ENCODE measurements around the gene TAOK1. TPM values are rescaled to one million over a fixed set of nuclear protein-coding genes. Genes with fewer than 3 reads are reported as not detected.

Gene TAOK1
- 10.3 to 29.4 TPM (median 21.6 TPM) in 5 replicates for total RNA-seq (2022; extraction: Qiagen RNA extraction; ENCODE audit: low read depth)

GRCh38 chr17:29389982-29390850 is at the start of gene TAOK1:
TSS of gene TAOK1 (plus strand) at chr17:29390363. CDS start at chr17:29451549, 61,186 bp downstream.

GRCh38 chr17:29566473-29567303 is 176.5 kb downstream of the TAOK1 start, which contains the start of gene ABHD15:
TSS of gene ABHD15 (minus strand) at chr17:29567037. CDS start at chr17:29566966, 71 bp downstream.

GRCh38 chr17:29568331-29569244 is 178.4 kb downstream of the TAOK1 start, which contains the start of gene TP53I13:
TSS of gene TP53I13 (plus strand) at chr17:29568701. CDS start at chr17:29568759, 58 bp downstream.

GRCh38 chr17:29589524-29590410 is 199.6 kb downstream of the TAOK1 start, which contains the start of gene GIT1:
TSS of gene GIT1 (minus strand) at chr17:29589648. CDS start at chr17:29589378, 270 bp downstream.

GRCh38 chr17:29592850-29593551 is 202.8 kb downstream of the TAOK1 start, which contains the start of gene ANKRD13B:
TSS of gene ANKRD13B (plus strand) at chr17:29593132. CDS start at chr17:29593622, 490 bp downstream.

Other genes with a start within 250 kb of the TAOK1 start
- 18.4 to 33.9 TPM (median 28.9 TPM) in 5 replicates for gene MYO18A, start 210.0 kb upstream of the TAOK1 start, total RNA-seq (2022; extraction: Qiagen RNA extraction; ENCODE audit: low read depth)
- gene CRYBA1, start 143.5 kb upstream of the TAOK1 start, total RNA-seq (2022; extraction: Qiagen RNA extraction; ENCODE audit: low read depth): not detected in 5 replicates
- gene NUFIP2, start 96.2 kb upstream of the TAOK1 start, total RNA-seq (2022; extraction: Qiagen RNA extraction; ENCODE audit: low read depth): 48.8 to 88.0 TPM (median 60.7 TPM) in 5 replicates
- gene ABHD15, start 176.7 kb downstream of the TAOK1 start, total RNA-seq (2022; extraction: Qiagen RNA extraction; ENCODE audit: low read depth): 19.3 to 27.4 TPM (median 26.2 TPM) in 5 replicates
- gene TP53I13, start 178.3 kb downstream of the TAOK1 start, total RNA-seq (2022; extraction: Qiagen RNA extraction; ENCODE audit: low read depth): 48.7 to 115 TPM (median 88.7 TPM) in 5 replicates
- 57.3 to 90.4 TPM (median 79.2 TPM) in 5 replicates for gene GIT1, start 199.3 kb downstream of the TAOK1 start, total RNA-seq (2022; extraction: Qiagen RNA extraction; ENCODE audit: low read depth)
- 16.7 to 31.0 TPM (median 28.8 TPM) in 5 replicates for gene ANKRD13B, start 202.8 kb downstream of the TAOK1 start, total RNA-seq (2022; extraction: Qiagen RNA extraction; ENCODE audit: low read depth)
- gene CORO6, start 232.5 kb downstream of the TAOK1 start, total RNA-seq (2022; extraction: Qiagen RNA extraction; ENCODE audit: low read depth): 4.9 to 7.1 TPM (median 5.9 TPM) in 5 replicates